ENCODE results near the gene HRH3. TPM values are rescaled to one million over a fixed set of nuclear protein-coding genes. Genes with fewer than 3 reads are reported as not detected.

The HRH3 gene
- total RNA-seq, 1 experiment from 2014 or later = not detected

DNA sequence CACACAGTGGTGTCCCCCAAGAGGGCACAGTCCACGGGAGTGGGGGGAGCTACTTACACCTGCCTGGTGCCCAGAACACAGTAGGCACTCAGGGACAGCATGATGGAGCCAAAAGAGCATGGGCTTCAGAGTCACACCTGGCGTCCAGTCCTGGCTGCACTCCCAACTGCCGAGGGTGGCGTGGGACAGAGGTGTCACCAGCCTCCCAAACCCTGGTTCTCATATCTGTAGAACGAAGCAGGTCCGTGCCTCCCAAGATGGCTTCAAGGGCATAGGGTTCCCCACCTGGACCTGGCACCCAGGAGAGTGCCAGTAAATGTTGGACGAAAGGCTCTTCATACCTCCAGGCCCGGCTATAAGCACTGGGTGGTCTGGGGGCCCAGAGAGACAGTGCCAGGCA is 8.9 kb downstream of the HRH3 start:
- Mint-ChIP-seq H3K4me1 (ENCODE audit: low read depth, unreplicated experiment) (no peaks in the 10 kb centered on the region), H3K36me3 (ENCODE audit: insufficient read depth, unreplicated experiment) (peaks cover 3% of the 10 kb centered on the region), H3K4me3 (ENCODE audit: unreplicated experiment) (no peak overlapping the region), H3K27me3 (ENCODE audit: insufficient read depth, unreplicated experiment) (peaks cover 23% of the 10 kb centered on the region), H3K27ac (ENCODE audit: unreplicated experiment) (no peak overlapping the region), H3K9me3 (ENCODE audit: unreplicated experiment) (no peaks in the 10 kb centered on the region)
- CTCF ChIA-PET = no interaction called here
- H3K9me3 ChIP-seq = no peaks in the 10 kb centered on the region
- TF ChIP-seq, protein P1, sequence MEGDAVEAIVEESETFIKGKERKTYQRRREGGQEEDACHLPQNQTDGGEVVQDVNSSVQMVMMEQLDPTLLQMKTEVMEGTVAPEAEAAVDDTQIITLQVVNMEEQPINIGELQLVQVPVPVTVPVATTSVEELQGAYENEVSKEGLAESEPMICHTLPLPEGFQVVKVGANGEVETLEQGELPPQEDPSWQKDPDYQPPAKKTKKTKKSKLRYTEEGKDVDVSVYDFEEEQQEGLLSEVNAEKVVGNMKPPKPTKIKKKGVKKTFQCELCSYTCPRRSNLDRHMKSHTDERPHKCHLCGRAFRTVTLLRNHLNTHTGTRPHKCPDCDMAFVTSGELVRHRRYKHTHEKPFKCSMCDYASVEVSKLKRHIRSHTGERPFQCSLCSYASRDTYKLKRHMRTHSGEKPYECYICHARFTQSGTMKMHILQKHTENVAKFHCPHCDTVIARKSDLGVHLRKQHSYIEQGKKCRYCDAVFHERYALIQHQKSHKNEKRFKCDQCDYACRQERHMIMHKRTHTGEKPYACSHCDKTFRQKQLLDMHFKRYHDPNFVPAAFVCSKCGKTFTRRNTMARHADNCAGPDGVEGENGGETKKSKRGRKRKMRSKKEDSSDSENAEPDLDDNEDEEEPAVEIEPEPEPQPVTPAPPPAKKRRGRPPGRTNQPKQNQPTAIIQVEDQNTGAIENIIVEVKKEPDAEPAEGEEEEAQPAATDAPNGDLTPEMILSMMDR (IDR thresholded peaks at IDR 0.05; ENCODE audit: insufficient read depth in 1 of 2, low read depth in 1 of 2, low read length in 1 of 2, severe bottlenecking in 1 of 2, unreplicated experiment in 1 of 2) = no peak
- no peak overlapping the region for H3K4me3 ChIP-seq (ENCODE audit: low read depth, low read length)
- no peaks in the 10 kb centered on the region for H3K36me3 ChIP-seq (ENCODE audit: control insufficient read depth, insufficient read depth, low read length)
- intact Hi-C loops (cut with micrococcal nuclease; ENCODE audit: unreplicated experiment) = no loop called here
- POLR2A ChIA-PET = interaction anchor here (0.5 kb wide), 1 partner anchor 44 kb away, joined by 3 read pairs; no protein-coding TSS in a partner anchor
- DNase-seq = no peak
- peaks cover 4% of the 10 kb centered on the region; the same call in 1 of the 2 replicates for H3K27me3 ChIP-seq (replicated peaks; ENCODE audit: control insufficient read depth, insufficient read depth, low read length)
- no peaks in the 10 kb centered on the region for H3K4me1 ChIP-seq
- BruUV-seq (replicated peaks) = no TSS peak

DNA sequence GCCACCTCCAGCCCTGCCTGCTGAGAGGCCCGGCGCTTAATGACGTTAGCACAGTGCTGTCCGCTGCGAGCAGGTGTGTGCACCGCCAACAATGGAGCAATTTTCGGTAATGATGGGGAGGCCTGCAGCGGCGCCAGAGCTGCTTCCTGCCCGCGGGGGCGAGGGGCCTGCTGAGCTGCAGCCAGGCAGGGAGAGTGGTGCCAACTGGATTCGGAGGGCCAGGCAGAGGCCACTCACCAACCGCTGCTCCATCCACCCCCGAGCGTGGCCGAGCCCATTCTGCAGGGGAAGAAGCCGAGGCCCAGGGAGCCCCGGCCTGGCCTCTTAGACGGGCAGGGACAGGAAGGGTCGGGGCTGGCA is 9.6 kb downstream of the HRH3 start:
- H3K36me3 Mint-ChIP-seq (ENCODE audit: insufficient read depth, unreplicated experiment) = peaks cover 11% of the 10 kb centered on the region
- H3K27ac Mint-ChIP-seq (ENCODE audit: unreplicated experiment) = no peak overlapping the region
- no peaks in the 10 kb centered on the region for H3K9me3 Mint-ChIP-seq (ENCODE audit: unreplicated experiment)
- ChIA-PET CTCF (no interaction called here), POLR2A (no interaction called here)
- no peak for DNase-seq
- Histone ChIP-seq H3K4me1 (no peaks in the 10 kb centered on the region), H3K36me3 (ENCODE audit: control insufficient read depth, insufficient read depth, low read length) (no peaks in the 10 kb centered on the region), H3K4me3 (ENCODE audit: low read depth, low read length) (no peak overlapping the region), H3K27me3 (replicated peaks; ENCODE audit: control insufficient read depth, insufficient read depth, low read length) (peaks cover 3% of the 10 kb centered on the region; the same call in 1 of the 2 replicates), H3K9me3 (no peaks in the 10 kb centered on the region)
- H3K4me1 Mint-ChIP-seq (ENCODE audit: low read depth, unreplicated experiment) = no peaks in the 10 kb centered on the region
- peaks cover 18% of the 10 kb centered on the region for H3K27me3 Mint-ChIP-seq (ENCODE audit: insufficient read depth, unreplicated experiment)
- TF ChIP-seq, protein P1 (IDR thresholded peaks at IDR 0.05; ENCODE audit: insufficient read depth in 1 of 2, low read depth in 1 of 2, low read length in 1 of 2, severe bottlenecking in 1 of 2, unreplicated experiment in 1 of 2) = no peak
- H3K4me3 Mint-ChIP-seq (ENCODE audit: unreplicated experiment) = no peak overlapping the region
- intact Hi-C loops (cut with micrococcal nuclease; ENCODE audit: unreplicated experiment) = no loop called here
- BruUV-seq (replicated peaks) = no TSS peak

DNA sequence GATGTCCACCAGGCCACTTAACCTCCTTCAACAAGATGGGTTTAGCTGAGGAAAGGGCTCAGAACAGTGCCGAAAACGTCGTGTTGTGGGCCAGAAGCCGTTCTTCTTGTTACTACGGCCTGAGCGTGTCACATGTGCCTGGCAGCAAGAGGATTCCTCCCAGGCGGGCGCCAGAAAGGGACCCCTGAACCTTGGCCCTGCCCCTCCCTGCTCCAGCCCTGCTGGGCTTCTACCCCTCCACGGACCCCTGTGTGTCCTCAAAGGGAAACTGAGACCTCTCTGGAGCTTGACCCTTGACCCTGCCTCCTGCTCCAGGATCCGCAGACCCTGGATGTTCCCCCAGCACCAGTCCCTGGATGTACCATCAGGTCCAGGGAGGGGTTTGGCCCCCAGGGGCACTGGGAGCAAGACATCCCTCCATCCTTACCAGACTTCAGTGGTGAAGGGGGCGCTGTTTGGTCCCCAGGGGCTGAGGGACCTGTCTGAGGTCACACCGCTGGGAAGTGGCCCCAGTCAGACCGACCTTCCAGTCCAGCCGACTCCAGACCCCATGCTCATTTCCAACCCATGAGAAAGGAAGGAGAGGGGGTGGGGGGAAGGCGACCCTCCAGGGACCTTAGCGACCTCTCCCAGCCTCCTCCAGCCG is 10.1 kb downstream of the HRH3 start:
- peaks cover 1% of the 10 kb centered on the region; the same call in 1 of the 2 replicates for H3K27me3 ChIP-seq (replicated peaks; ENCODE audit: control insufficient read depth, insufficient read depth, low read length)
- no peaks in the 10 kb centered on the region for H3K36me3 ChIP-seq (ENCODE audit: control insufficient read depth, insufficient read depth, low read length)
- ChIA-PET POLR2A (no interaction called here), CTCF (no interaction called here)
- H3K4me3 ChIP-seq (ENCODE audit: low read depth, low read length) = no peak overlapping the region
- no TSS peak for BruUV-seq (replicated peaks)
- Mint-ChIP-seq H3K27ac (ENCODE audit: unreplicated experiment) (no peak overlapping the region), H3K4me3 (ENCODE audit: unreplicated experiment) (no peak overlapping the region), H3K9me3 (ENCODE audit: unreplicated experiment) (no peaks in the 10 kb centered on the region), H3K4me1 (ENCODE audit: low read depth, unreplicated experiment) (no peaks in the 10 kb centered on the region), H3K27me3 (ENCODE audit: insufficient read depth, unreplicated experiment) (peaks cover 14% of the 10 kb centered on the region), H3K36me3 (ENCODE audit: insufficient read depth, unreplicated experiment) (peaks cover 14% of the 10 kb centered on the region)
- H3K9me3 ChIP-seq = no peaks in the 10 kb centered on the region
- intact Hi-C loops (cut with micrococcal nuclease; ENCODE audit: unreplicated experiment) = no loop called here
- no peak for DNase-seq
- no peaks in the 10 kb centered on the region for H3K4me1 ChIP-seq
- TF ChIP-seq, protein P1 (IDR thresholded peaks at IDR 0.05; ENCODE audit: insufficient read depth in 1 of 2, low read depth in 1 of 2, low read length in 1 of 2, severe bottlenecking in 1 of 2, unreplicated experiment in 1 of 2) = peak in 1 of 2 experiments; percentile 31

Measured in Caco-2 (cell line).